GM23338 (cell line): Measurements from ENCODE around the gene KIRREL3. TPM values are rescaled to one million over a fixed set of nuclear protein-coding genes. Genes with fewer than 3 reads are reported as not detected.

Experiments used
- ATAC-seq: fragments of 200-7000 bp; cut with Tn5 transposase; 3 replicates; pipeline ENCODE4 v1.9.1; 2020
- DNase-seq: peaks from one replicate; pipeline ENCODE4 v3.0.0-alpha.2; 2015; ENCODE audit warnings: low spot score
- H2AFZ ChIP-seq: fragments of 200-600 bp; sonication (generic); 2 replicates; pipeline ENCODE4 v1.8.0; 2016; ENCODE audit warnings: antibody characterized with exemption, mild to moderate bottlenecking, moderate library complexity
- H3F3A ChIP-seq: fragments of 200-600 bp; sonication (generic); replicated peaks from 2 replicates; pipeline ENCODE4 v1.8.0; 2017; ENCODE audit warnings: antibody characterized with exemption, mixed run types, low read depth
- H3K27ac ChIP-seq: fragments of 200-600 bp; sonication (generic); 2 replicates; pipeline ENCODE4 v1.6.1; 2016; ENCODE audit warnings: low read depth
- H3K27me3 ChIP-seq: fragments of 200-600 bp; sonication (generic); 2 replicates; pipeline ENCODE4 v1.8.0; 2016; ENCODE audit warnings: mild to moderate bottlenecking, mixed run types, moderate library complexity; ENCODE audit not compliant: insufficient read depth
- H3K36me3 ChIP-seq: fragments of 200-600 bp; sonication (generic); 2 replicates; pipeline ENCODE4 v1.8.0; 2016; ENCODE audit warnings: mild to moderate bottlenecking; ENCODE audit not compliant: insufficient read depth
- H3K4me1 ChIP-seq: fragments of 200-600 bp; sonication (generic); 2 replicates; pipeline ENCODE4 v1.8.0; 2016; ENCODE audit warnings: mild to moderate bottlenecking, moderate library complexity; ENCODE audit not compliant: insufficient read depth
- H3K4me2 ChIP-seq: fragments of 200-600 bp; sonication (generic); 2 replicates; pipeline ENCODE4 v1.7.1; 2017; ENCODE audit warnings: mixed run types
- H3K4me3 ChIP-seq: fragments of 200-600 bp; sonication (generic); 2 replicates; pipeline ENCODE4 v1.6.1; 2016; ENCODE audit warnings: mixed run types
- H3K79me2 ChIP-seq: fragments of 200-600 bp; sonication (generic); replicated peaks from 2 replicates; pipeline ENCODE4 v1.8.0; 2017; ENCODE audit warnings: mild to moderate bottlenecking; ENCODE audit not compliant: insufficient read depth
- H3K9me2 ChIP-seq: fragments of 200-600 bp; sonication (generic); 2 replicates; pipeline ENCODE4 v1.8.0; 2017; ENCODE audit not compliant: insufficient read depth
- H4K20me1 ChIP-seq: fragments of 200-600 bp; sonication (generic); replicated peaks from 2 replicates; pipeline ENCODE4 v1.8.0; 2017; ENCODE audit warnings: mild to moderate bottlenecking; ENCODE audit not compliant: insufficient read depth
- H3K27ac Mint-ChIP-seq: 2 replicates; pipeline ENCODE4 v1.8.0; 2020; ENCODE audit warnings: inconsistent platforms, mild to moderate bottlenecking, moderate library complexity, mixed read lengths
- H3K27me3 Mint-ChIP-seq: 3 replicates; pipeline ENCODE4 v1.8.0; 2022; ENCODE audit warnings: low read depth, mild to moderate bottlenecking, moderate library complexity, mixed read lengths, inconsistent platforms; ENCODE audit not compliant: insufficient read depth, poor library complexity
- H3K36me3 Mint-ChIP-seq: 3 replicates; pipeline ENCODE4 v1.8.0; 2021; ENCODE audit warnings: low read depth, mild to moderate bottlenecking, inconsistent platforms, moderate library complexity, mixed read lengths
- H3K4me1 Mint-ChIP-seq: 3 replicates; pipeline ENCODE4 v1.8.0; 2020; ENCODE audit warnings: mild to moderate bottlenecking, inconsistent platforms, mixed read lengths
- H3K4me3 Mint-ChIP-seq: 3 replicates; pipeline ENCODE4 v1.8.0; 2021; ENCODE audit warnings: moderate library complexity, mild to moderate bottlenecking, inconsistent platforms, mixed read lengths
- H3K9me3 Mint-ChIP-seq: 3 replicates; pipeline ENCODE4 v1.8.0; 2020; ENCODE audit warnings: moderate library complexity, mild to moderate bottlenecking, inconsistent platforms, mixed read lengths
- CREB1 ChIP-seq: fragments of 250-450 bp; sonication (Bioruptor Pico); IDR thresholded peaks from 2 replicates; pipeline ENCODE4 v1.5.0; 2020; ENCODE audit warnings: low read depth, mild to moderate bottlenecking, moderate library complexity
- EZH2 ChIP-seq: fragments of 200-600 bp; sonication (generic); IDR thresholded peaks from one replicate; pipeline ENCODE4 v1.8.0; 2017; ENCODE audit warnings: antibody characterized with exemption, mild to moderate bottlenecking, low read depth; ENCODE audit not compliant: unreplicated experiment
- EZH2phosphoT487 ChIP-seq: fragments of 200-600 bp; sonication (generic); IDR thresholded peaks from one replicate; pipeline ENCODE4 v1.8.1; 2018; ENCODE audit warnings: antibody characterized with exemption; ENCODE audit not compliant: unreplicated experiment
- JUNB ChIP-seq: IDR thresholded peaks from one replicate; pipeline ENCODE4 v1.6.1; 2016; ENCODE audit warnings: antibody characterized with exemption; ENCODE audit not compliant: unreplicated experiment
- NANOG ChIP-seq: IDR thresholded peaks from 2 replicates; pipeline ENCODE4 v1.6.1; 2016; ENCODE audit warnings: antibody characterized with exemption, borderline replicate concordance
- POLR2AphosphoS5 ChIP-seq: IDR thresholded peaks from 2 replicates; pipeline ENCODE4 v1.6.1; 2016; ENCODE audit warnings: antibody characterized with exemption, low read depth
- STAT1 ChIP-seq: IDR thresholded peaks from one replicate; pipeline ENCODE4 v1.6.1; 2016; ENCODE audit warnings: antibody characterized with exemption; ENCODE audit not compliant: unreplicated experiment
- ZNF114 ChIP-seq: fragments of 250-450 bp; sonication (Bioruptor Pico); IDR thresholded peaks from 2 replicates; pipeline ENCODE4 v1.5.0; 2020; ENCODE audit warnings: mild to moderate bottlenecking, moderate library complexity
- ZNF331 ChIP-seq: fragments of 250-450 bp; sonication (Bioruptor Pico); IDR thresholded peaks from 2 replicates; pipeline ENCODE4 v1.5.0; 2020; ENCODE audit warnings: low read depth, mild to moderate bottlenecking, moderate library complexity
- polyA plus RNA-seq: library from polyadenylated mRNA; unstranded; fragments of >200 nt; fragmentation: Nextera tagmentation; extraction: Ambion mirVana; gene quantifications from 2 replicates; pipeline ENCODE4 v1.2.1, GENCODE V29; 2016
- total RNA-seq: library from RNA; depleted of rRNA; stranded (reverse); fragments of >200 nt; shearing (Covaris generic); gene quantifications from 2 replicates; pipeline ENCODE4 v1.2.3, GENCODE V29; 2014
- TF ChIP-seq, protein P1 (sequence below): IDR thresholded peaks from 2 replicates; pipeline ENCODE4 v1.6.1; 2016; ENCODE audit warnings: antibody characterized with exemption
- TF ChIP-seq, protein P2 (sequence below): fragments of 250-450 bp; sonication (Bioruptor Pico); IDR thresholded peaks from 2 replicates; pipeline ENCODE4 v1.5.0; 2020; ENCODE audit warnings: mild to moderate bottlenecking, moderate library complexity
- TF ChIP-seq, protein P3 (sequence below), 2 experiments: fragments of 200-600 bp in 1 of 2; sonication (generic) in 1 of 2; conservative IDR thresholded peaks; 2 replicates each; pipeline versions ENCODE4 v1.5.1 to v1.6.1; 2016 to 2017; ENCODE audit warnings: antibody characterized with exemption in 2 of 2, low read depth in 2 of 2, mild to moderate bottlenecking in 2 of 2, moderate library complexity in 1 of 2
- TF ChIP-seq, protein P4 (sequence below): IDR thresholded peaks from one replicate; pipeline ENCODE4 v1.6.1; 2018; ENCODE audit warnings: antibody characterized with exemption; ENCODE audit not compliant: unreplicated experiment

KIRREL3 gene
- total and polyA plus RNA-seq, 2 experiments from 2014 or later: 0.13 to 1.5 TPM

DNA sequence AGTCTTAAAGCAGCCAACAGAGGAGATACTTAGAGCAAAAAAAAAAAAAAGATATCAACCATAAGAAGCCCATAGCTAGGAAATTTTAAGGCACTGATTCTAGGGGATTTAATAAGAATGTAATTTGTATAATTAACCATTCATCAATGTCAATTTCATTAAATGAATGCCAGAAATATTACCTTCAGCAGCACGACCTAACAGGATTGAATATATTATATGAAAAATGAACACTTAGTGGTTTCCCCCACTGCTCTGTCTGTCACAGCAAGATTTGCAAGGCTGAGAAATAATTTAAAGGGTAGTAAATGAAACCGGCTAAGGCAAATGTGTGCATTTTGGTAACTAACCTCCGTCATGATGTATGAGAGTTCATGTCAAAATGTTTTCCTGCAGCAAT lies 319.9 kb downstream of the KIRREL3 start:
- H3K4me3 ChIP-seq: no peak overlapping the region
- Mint-ChIP-seq H3K4me3 (no peak overlapping the region), H3K36me3 (no peaks in the 10 kb centered on the region), H3K27ac (no peak overlapping the region), H3K9me3 (no peaks in the 10 kb centered on the region), H3K27me3 (no peaks in the 10 kb centered on the region), H3K4me1 (peaks cover 6% of the 10 kb centered on the region; the same call in 2 of the 3 replicates)
- no peaks in the 10 kb centered on the region for H3K79me2 ChIP-seq
- 0 out of 2 replicates have a peak, but pooled peaks cover 8% of the 10 kb centered on the region for H3K9me2 ChIP-seq
- H3K36me3 ChIP-seq: no peaks in the 10 kb centered on the region
- ATAC-seq (no peak), DNase-seq (no peak)
- no peak overlapping the region for H3K27ac ChIP-seq
- no peaks in the 10 kb centered on the region for H3K4me1 ChIP-seq
- H3F3A ChIP-seq: no peaks in the 10 kb centered on the region
- H3K4me2 ChIP-seq: no peak overlapping the region
- no peak overlapping the region for H2AFZ ChIP-seq
- H4K20me1 ChIP-seq: no peaks in the 10 kb centered on the region
- TF ChIP-seq, protein P1, sequence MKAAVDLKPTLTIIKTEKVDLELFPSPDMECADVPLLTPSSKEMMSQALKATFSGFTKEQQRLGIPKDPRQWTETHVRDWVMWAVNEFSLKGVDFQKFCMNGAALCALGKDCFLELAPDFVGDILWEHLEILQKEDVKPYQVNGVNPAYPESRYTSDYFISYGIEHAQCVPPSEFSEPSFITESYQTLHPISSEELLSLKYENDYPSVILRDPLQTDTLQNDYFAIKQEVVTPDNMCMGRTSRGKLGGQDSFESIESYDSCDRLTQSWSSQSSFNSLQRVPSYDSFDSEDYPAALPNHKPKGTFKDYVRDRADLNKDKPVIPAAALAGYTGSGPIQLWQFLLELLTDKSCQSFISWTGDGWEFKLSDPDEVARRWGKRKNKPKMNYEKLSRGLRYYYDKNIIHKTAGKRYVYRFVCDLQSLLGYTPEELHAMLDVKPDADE: no peak
- TF ChIP-seq STAT1 (no peak), NANOG (no peak), EZH2 (no peak), ZNF331 (CRISPR knock-in tag) (no peak), ZNF114 (CRISPR knock-in tag) (no peak), POLR2AphosphoS5 (no peak), CREB1 (CRISPR knock-in tag) (no peak), EZH2phosphoT487 (no peak), JUNB (no peak)
- TF ChIP-seq, protein P2, sequence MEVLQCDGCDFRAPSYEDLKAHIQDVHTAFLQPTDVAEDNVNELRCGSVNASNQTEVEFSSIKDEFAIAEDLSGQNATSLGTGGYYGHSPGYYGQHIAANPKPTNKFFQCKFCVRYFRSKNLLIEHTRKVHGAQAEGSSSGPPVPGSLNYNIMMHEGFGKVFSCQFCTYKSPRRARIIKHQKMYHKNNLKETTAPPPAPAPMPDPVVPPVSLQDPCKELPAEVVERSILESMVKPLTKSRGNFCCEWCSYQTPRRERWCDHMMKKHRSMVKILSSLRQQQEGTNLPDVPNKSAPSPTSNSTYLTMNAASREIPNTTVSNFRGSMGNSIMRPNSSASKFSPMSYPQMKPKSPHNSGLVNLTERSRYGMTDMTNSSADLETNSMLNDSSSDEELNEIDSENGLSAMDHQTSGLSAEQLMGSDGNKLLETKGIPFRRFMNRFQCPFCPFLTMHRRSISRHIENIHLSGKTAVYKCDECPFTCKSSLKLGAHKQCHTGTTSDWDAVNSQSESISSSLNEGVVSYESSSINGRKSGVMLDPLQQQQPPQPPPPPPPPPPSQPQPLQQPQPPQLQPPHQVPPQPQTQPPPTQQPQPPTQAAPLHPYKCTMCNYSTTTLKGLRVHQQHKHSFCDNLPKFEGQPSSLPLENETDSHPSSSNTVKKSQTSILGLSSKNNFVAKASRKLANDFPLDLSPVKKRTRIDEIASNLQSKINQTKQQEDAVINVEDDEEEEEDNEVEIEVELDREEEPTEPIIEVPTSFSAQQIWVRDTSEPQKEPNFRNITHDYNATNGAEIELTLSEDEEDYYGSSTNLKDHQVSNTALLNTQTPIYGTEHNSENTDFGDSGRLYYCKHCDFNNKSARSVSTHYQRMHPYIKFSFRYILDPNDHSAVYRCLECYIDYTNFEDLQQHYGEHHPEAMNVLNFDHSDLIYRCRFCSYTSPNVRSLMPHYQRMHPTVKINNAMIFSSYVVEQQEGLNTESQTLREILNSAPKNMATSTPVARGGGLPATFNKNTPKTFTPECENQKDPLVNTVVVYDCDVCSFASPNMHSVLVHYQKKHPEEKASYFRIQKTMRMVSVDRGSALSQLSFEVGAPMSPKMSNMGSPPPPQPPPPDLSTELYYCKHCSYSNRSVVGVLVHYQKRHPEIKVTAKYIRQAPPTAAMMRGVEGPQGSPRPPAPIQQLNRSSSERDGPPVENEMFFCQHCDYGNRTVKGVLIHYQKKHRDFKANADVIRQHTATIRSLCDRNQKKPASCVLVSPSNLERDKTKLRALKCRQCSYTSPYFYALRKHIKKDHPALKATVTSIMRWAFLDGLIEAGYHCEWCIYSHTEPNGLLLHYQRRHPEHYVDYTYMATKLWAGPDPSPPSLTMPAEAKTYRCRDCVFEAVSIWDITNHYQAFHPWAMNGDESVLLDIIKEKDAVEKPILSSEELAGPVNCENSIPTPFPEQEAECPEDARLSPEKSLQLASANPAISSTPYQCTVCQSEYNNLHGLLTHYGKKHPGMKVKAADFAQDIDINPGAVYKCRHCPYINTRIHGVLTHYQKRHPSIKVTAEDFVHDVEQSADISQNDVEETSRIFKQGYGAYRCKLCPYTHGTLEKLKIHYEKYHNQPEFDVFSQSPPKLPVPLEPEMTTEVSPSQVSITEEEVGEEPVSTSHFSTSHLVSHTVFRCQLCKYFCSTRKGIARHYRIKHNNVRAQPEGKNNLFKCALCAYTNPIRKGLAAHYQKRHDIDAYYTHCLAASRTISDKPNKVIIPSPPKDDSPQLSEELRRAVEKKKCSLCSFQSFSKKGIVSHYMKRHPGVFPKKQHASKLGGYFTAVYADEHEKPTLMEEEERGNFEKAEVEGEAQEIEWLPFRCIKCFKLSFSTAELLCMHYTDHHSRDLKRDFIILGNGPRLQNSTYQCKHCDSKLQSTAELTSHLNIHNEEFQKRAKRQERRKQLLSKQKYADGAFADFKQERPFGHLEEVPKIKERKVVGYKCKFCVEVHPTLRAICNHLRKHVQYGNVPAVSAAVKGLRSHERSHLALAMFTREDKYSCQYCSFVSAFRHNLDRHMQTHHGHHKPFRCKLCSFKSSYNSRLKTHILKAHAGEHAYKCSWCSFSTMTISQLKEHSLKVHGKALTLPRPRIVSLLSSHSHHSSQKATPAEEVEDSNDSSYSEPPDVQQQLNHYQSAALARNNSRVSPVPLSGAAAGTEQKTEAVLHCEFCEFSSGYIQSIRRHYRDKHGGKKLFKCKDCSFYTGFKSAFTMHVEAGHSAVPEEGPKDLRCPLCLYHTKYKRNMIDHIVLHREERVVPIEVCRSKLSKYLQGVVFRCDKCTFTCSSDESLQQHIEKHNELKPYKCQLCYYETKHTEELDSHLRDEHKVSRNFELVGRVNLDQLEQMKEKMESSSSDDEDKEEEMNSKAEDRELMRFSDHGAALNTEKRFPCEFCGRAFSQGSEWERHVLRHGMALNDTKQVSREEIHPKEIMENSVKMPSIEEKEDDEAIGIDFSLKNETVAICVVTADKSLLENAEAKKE: no peak
- TF ChIP-seq, protein P3, sequence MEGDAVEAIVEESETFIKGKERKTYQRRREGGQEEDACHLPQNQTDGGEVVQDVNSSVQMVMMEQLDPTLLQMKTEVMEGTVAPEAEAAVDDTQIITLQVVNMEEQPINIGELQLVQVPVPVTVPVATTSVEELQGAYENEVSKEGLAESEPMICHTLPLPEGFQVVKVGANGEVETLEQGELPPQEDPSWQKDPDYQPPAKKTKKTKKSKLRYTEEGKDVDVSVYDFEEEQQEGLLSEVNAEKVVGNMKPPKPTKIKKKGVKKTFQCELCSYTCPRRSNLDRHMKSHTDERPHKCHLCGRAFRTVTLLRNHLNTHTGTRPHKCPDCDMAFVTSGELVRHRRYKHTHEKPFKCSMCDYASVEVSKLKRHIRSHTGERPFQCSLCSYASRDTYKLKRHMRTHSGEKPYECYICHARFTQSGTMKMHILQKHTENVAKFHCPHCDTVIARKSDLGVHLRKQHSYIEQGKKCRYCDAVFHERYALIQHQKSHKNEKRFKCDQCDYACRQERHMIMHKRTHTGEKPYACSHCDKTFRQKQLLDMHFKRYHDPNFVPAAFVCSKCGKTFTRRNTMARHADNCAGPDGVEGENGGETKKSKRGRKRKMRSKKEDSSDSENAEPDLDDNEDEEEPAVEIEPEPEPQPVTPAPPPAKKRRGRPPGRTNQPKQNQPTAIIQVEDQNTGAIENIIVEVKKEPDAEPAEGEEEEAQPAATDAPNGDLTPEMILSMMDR (conservative IDR thresholded peaks at IDR 0.05; ENCODE audit: low read depth in 2 of 2): no peak
- TF ChIP-seq, protein P4, sequence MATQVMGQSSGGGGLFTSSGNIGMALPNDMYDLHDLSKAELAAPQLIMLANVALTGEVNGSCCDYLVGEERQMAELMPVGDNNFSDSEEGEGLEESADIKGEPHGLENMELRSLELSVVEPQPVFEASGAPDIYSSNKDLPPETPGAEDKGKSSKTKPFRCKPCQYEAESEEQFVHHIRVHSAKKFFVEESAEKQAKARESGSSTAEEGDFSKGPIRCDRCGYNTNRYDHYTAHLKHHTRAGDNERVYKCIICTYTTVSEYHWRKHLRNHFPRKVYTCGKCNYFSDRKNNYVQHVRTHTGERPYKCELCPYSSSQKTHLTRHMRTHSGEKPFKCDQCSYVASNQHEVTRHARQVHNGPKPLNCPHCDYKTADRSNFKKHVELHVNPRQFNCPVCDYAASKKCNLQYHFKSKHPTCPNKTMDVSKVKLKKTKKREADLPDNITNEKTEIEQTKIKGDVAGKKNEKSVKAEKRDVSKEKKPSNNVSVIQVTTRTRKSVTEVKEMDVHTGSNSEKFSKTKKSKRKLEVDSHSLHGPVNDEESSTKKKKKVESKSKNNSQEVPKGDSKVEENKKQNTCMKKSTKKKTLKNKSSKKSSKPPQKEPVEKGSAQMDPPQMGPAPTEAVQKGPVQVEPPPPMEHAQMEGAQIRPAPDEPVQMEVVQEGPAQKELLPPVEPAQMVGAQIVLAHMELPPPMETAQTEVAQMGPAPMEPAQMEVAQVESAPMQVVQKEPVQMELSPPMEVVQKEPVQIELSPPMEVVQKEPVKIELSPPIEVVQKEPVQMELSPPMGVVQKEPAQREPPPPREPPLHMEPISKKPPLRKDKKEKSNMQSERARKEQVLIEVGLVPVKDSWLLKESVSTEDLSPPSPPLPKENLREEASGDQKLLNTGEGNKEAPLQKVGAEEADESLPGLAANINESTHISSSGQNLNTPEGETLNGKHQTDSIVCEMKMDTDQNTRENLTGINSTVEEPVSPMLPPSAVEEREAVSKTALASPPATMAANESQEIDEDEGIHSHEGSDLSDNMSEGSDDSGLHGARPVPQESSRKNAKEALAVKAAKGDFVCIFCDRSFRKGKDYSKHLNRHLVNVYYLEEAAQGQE: no peak
- H3K27me3 ChIP-seq: no peaks in the 10 kb centered on the region
